ENCODE data around the gene LRRN2.

The LRRN2 gene

GRCh38 chr1:204647805-204648153 lies 37.8 kb downstream of the LRRN2 start:
- TF ChIP-seq CTCF (IDR thresholded peaks at IDR 0.05; ENCODE audit: extremely low read depth, insufficient read depth, missing control alignments): no peak
- DNase-seq (ENCODE audit: low spot score): no peak
- in situ Hi-C loops (cut with MboI; ENCODE audit: low pct_unique_long_range_greater_than_20kb, low sequenced_read_pairs, unreplicated experiment): no loop called here

DNA sequence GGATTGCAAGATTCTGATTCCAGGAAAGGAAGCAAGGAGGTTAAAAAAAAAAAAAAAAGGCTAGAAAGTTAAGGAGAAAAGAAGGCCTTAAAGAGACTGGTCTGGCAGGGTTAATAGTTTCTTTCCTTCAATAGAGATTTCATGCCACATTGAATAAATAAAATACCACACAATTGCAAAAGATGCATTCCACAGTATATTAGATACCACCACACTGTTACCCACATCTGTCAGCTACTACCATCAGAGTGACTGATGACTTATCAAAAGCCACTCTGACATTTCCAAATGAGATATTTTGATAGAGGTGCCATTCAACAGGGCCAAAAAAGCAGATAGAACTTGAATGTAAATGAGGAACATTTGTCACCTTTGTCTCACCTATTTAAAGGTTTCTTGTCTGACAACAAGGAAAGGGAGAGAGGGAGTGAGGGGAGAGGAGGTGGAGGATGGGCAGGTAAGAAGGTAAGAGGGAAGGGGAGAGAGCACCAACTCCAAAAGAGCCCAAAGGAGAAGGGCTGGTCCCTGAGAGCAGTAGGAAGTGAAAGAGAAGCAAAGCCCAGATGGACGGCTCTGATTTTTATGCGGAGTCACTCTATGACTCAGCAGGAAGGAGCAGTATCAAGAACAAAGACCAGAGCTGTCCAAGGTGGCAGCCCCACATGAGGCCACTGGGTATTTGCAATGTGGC lies 38.3 kb downstream of the LRRN2 start:
- TF ChIP-seq CTCF (IDR thresholded peaks at IDR 0.05; ENCODE audit: extremely low read depth, insufficient read depth, missing control alignments): no peak
- in situ Hi-C loops (cut with MboI; ENCODE audit: low pct_unique_long_range_greater_than_20kb, low sequenced_read_pairs, unreplicated experiment): no loop called here
- peak; percentile 79 for DNase-seq (ENCODE audit: low spot score)

DNA sequence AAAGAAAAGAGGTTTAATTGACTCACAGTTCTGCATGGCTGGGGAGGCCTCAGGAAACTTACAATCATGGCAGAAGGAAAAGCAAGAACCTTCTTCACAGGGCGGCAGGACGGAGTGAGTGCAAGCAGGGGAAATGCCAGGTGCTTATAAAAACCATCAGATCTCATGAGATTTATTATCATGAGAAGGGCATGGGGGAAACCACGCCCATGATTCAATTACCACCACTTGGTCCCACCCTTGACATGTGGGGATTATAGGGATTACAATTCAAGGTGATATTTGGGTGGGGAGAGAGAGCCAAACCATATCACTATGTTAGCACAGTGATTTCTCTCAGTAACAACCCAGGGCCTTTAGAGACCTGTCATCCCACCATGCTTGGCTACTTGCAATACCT lies 39.9 kb downstream of the LRRN2 start:
- in situ Hi-C loops (cut with MboI; ENCODE audit: low pct_unique_long_range_greater_than_20kb, low sequenced_read_pairs, unreplicated experiment): no loop called here
- no peak for DNase-seq (ENCODE audit: low spot score)
- no peak for TF ChIP-seq CTCF (IDR thresholded peaks at IDR 0.05; ENCODE audit: extremely low read depth, insufficient read depth, missing control alignments)

GRCh38 chr1:204645251-204645650 lies 40.3 kb downstream of the LRRN2 start:
- TF ChIP-seq CTCF (IDR thresholded peaks at IDR 0.05; ENCODE audit: extremely low read depth, insufficient read depth, missing control alignments): no peak
- in situ Hi-C loops (cut with MboI; ENCODE audit: low pct_unique_long_range_greater_than_20kb, low sequenced_read_pairs, unreplicated experiment): no loop called here
- DNase-seq (ENCODE audit: low spot score): no peak

GRCh38 chr1:204643503-204643902 lies 42.0 kb downstream of the LRRN2 start:
- no peak for DNase-seq (ENCODE audit: low spot score)
- TF ChIP-seq CTCF (IDR thresholded peaks at IDR 0.05; ENCODE audit: extremely low read depth, insufficient read depth, missing control alignments): no peak
- in situ Hi-C loops (cut with MboI; ENCODE audit: low pct_unique_long_range_greater_than_20kb, low sequenced_read_pairs, unreplicated experiment): no loop called here

- no peak for TF ChIP-seq CTCF (IDR thresholded peaks at IDR 0.05; ENCODE audit: extremely low read depth, insufficient read depth, missing control alignments)
- in situ Hi-C loops (cut with MboI; ENCODE audit: low pct_unique_long_range_greater_than_20kb, low sequenced_read_pairs, unreplicated experiment): no loop called here
- no peak for DNase-seq (ENCODE audit: low spot score)
Observed at GRCh38 chr1:204641936-204642335, 43.6 kb downstream of the LRRN2 start.
